GM12891 (cell line): ENCODE data around the gene DCST2.

Experiments
- PAX5 ChIP-seq: IDR thresholded peaks from 2 replicates; pipeline ENCODE4 v1.6.1; 2011; ENCODE audit warnings: low read length, moderate library complexity, mild to moderate bottlenecking; ENCODE audit not compliant: insufficient read depth, severe bottlenecking
- POLR2A ChIP-seq: IDR thresholded peaks from 2 replicates; pipeline ENCODE4 v1.6.1; 2011; ENCODE audit warnings: low read depth, low read length, control low read depth
- POLR2AphosphoS5 ChIP-seq: IDR thresholded peaks from 2 replicates; pipeline ENCODE4 v1.6.1; 2011; ENCODE audit warnings: low read depth, low read length, control low read depth
- SPI1 ChIP-seq: IDR thresholded peaks from 2 replicates; pipeline ENCODE4 v1.6.1; 2011; ENCODE audit warnings: low read depth, low read length, control low read depth
- TAF1 ChIP-seq: IDR thresholded peaks from 2 replicates; pipeline ENCODE4 v1.6.1; 2011; ENCODE audit warnings: low read depth, low read length, control low read depth

DNA sequence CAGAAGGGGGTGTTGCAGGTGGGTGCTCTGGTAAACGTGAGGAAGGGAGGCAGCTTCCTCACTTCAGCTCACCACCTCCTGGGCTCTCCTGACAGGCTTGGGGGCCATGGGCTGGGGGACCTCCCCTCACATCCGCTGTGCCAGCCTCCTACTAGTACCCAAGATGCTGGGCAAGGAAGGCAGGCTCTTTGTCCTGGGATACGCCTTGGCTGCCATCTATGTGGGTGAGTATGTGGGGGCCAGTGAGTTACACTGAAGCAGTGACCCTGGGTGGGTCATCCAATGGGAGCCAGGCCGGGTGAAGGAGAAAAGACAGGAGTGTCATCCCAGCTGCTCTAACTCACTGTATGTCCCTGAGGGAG lies 5.7 kb upstream of the DCST2 start:
- no peak for TF ChIP-seq POLR2A
- TF ChIP-seq POLR2AphosphoS5, result no peak
- no peak for TF ChIP-seq SPI1
- no peak for TF ChIP-seq TAF1
- no peak for TF ChIP-seq PAX5
